Stimulated activated CD8-positive, alpha-beta memory T cell treated with anti-CD3 and anti-CD28 coated beads, Interleukin-15, amount 100 ng/mL, for 4 hours (primary cell): ENCODE data around the gene APLP2.

Experiments
- DNase-seq, 2 donors: peaks; one replicate each; pipeline ENCODE4 v3.0.0-alpha.2; 2020; ENCODE audit warnings: low read depth in 2 of 2

APLP2 gene

GRCh38 chr11:130055617-130056016 lies 14.1 kb upstream of the APLP2 start:
- no peak for DNase-seq

GRCh38 chr11:130061017-130061416 lies 8.7 kb upstream of the APLP2 start:
- DNase-seq, result no peak

GRCh38 chr11:130062026-130062425 lies 7.7 kb upstream of the APLP2 start:
- no peak for DNase-seq

GRCh38 chr11:130063451-130063850 lies 6.2 kb upstream of the APLP2 start:
- DNase-seq, result no peak

- DNase-seq, result no peak
Observed at GRCh38 chr11:130064596-130064995, 5.1 kb upstream of the APLP2 start.

GRCh38 chr11:130066338-130066737 lies 3.4 kb upstream of the APLP2 start:
- no peak for DNase-seq

GRCh38 chr11:130068546-130068985 lies 1.1 kb upstream of the APLP2 start:
- no peak for DNase-seq

- peak in 1 of 2 donors; percentile 13 for DNase-seq
Observed at GRCh38 chr11:130068986-130069658, 572 bp upstream of the APLP2 start.

GRCh38 chr11:130070109-130070845 lies 583 bp downstream of the APLP2 start:
- peak; percentile 6 to 31 for DNase-seq

- no peak for DNase-seq
Observed at GRCh38 chr11:130070846-130071200, 1.1 kb downstream of the APLP2 start.

- DNase-seq, result no peak
Observed at GRCh38 chr11:130071211-130071712, 1.6 kb downstream of the APLP2 start.

GRCh38 chr11:130074736-130075135 lies 5.0 kb downstream of the APLP2 start:
- DNase-seq, result no peak

- DNase-seq, result no peak
Observed at GRCh38 chr11:130076778-130077481, 7.2 kb downstream of the APLP2 start.

- no peak for DNase-seq
Observed at GRCh38 chr11:130077671-130078070, 8.0 kb downstream of the APLP2 start.

- DNase-seq, result no peak
Observed at GRCh38 chr11:130078080-130078479, 8.4 kb downstream of the APLP2 start.

- DNase-seq, result no peak
Observed at GRCh38 chr11:130085671-130086290, 16.1 kb downstream of the APLP2 start.

- no peak for DNase-seq
Observed at GRCh38 chr11:130086669-130087068, 17.0 kb downstream of the APLP2 start.

- no peak for DNase-seq
Observed at GRCh38 chr11:130087294-130087926, 17.7 kb downstream of the APLP2 start.

- DNase-seq, result no peak
Observed at GRCh38 chr11:130088217-130088616, 18.5 kb downstream of the APLP2 start.

- no peak for DNase-seq
Observed at GRCh38 chr11:130088919-130089673, 19.4 kb downstream of the APLP2 start.

- DNase-seq, result no peak
Observed at GRCh38 chr11:130089674-130090073, 20.0 kb downstream of the APLP2 start.
